ENCODE results near the gene ADARB2.

- TF ChIP-seq, protein P1, sequence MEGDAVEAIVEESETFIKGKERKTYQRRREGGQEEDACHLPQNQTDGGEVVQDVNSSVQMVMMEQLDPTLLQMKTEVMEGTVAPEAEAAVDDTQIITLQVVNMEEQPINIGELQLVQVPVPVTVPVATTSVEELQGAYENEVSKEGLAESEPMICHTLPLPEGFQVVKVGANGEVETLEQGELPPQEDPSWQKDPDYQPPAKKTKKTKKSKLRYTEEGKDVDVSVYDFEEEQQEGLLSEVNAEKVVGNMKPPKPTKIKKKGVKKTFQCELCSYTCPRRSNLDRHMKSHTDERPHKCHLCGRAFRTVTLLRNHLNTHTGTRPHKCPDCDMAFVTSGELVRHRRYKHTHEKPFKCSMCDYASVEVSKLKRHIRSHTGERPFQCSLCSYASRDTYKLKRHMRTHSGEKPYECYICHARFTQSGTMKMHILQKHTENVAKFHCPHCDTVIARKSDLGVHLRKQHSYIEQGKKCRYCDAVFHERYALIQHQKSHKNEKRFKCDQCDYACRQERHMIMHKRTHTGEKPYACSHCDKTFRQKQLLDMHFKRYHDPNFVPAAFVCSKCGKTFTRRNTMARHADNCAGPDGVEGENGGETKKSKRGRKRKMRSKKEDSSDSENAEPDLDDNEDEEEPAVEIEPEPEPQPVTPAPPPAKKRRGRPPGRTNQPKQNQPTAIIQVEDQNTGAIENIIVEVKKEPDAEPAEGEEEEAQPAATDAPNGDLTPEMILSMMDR (IDR thresholded peaks at IDR 0.05): no peak
- no peak for TF ChIP-seq POLR2A (IDR thresholded peaks at IDR 0.05)
Observed at GRCh38 chr10:1633783-1634182, 103.5 kb downstream of the ADARB2 start.

All from testis (tissue), 2 donors.